H1 (cell line): ENCODE data around the gene ATF7. TPM values are rescaled to one million over a fixed set of nuclear protein-coding genes. Genes with fewer than 3 reads are reported as not detected.

ENCODE experiments used
- CTCF ChIA-PET: fragments of 300-600 bp; sonication (Branson Sonifier 250); formaldehyde crosslinking; loops from one replicate; lab custom pipeline; 2021; ENCODE audit not compliant: partially characterized antibody; lab: Charles Lee
- POLR2A ChIA-PET: fragments of 300-600 bp; sonication (Branson Sonifier 250); formaldehyde crosslinking; loops from one replicate; lab custom pipeline; 2021; ENCODE audit warnings: inconsistent platforms; ENCODE audit not compliant: partially characterized antibody; lab: Charles Lee
- DNase-seq, 2 experiments: peaks; one replicate each; pipeline versions ENCODE4 v3.0.0 to v3.0.0-alpha.2; 2010 to 2022; ENCODE audit warnings: low spot score in 2 of 2, low read depth in 1 of 2, mixed read lengths in 1 of 2
- FAIRE-seq: peaks from 2 replicates; lab custom pipeline; 2011; peaks lifted over from hg19 to GRCh38; lab: Jason Lieb, UNC
- H2AFZ ChIP-seq: 2 replicates; pipeline ENCODE4 v1.8.1; 2012; ENCODE audit warnings: low read length, inconsistent platforms
- H2AK5ac ChIP-seq: 2 replicates; pipeline ENCODE4 v1.6.1; 2013; ENCODE audit warnings: low read depth, low read length
- H2BK120ac ChIP-seq: replicated peaks from 2 replicates; pipeline ENCODE3; 2013; ENCODE audit warnings: low read depth, low read length, inconsistent platforms
- H2BK12ac ChIP-seq: 2 replicates; pipeline ENCODE4 v1.6.1; 2013; ENCODE audit warnings: low read depth, low read length
- H2BK15ac ChIP-seq: 2 replicates; pipeline ENCODE4 v1.6.1; 2013; ENCODE audit warnings: low read length
- H2BK20ac ChIP-seq: 2 replicates; pipeline ENCODE4 v1.6.1; 2013; ENCODE audit warnings: low read length
- H2BK5ac ChIP-seq: 2 replicates; pipeline ENCODE4 v1.6.1; 2013; ENCODE audit warnings: low read depth, low read length
- H3K14ac ChIP-seq: 2 replicates; pipeline ENCODE4 v1.6.1; 2013; ENCODE audit warnings: inconsistent platforms; ENCODE audit not compliant: insufficient read length
- H3K18ac ChIP-seq: 2 replicates; pipeline ENCODE4 v1.6.1; 2013; ENCODE audit warnings: low read length; ENCODE audit errors: extremely low read depth
- H3K23ac ChIP-seq: 2 replicates; pipeline ENCODE4 v1.6.1; 2013; ENCODE audit warnings: inconsistent platforms; ENCODE audit not compliant: insufficient read length
- H3K23me2 ChIP-seq: 2 replicates; pipeline ENCODE4 v1.6.1; 2013; ENCODE audit warnings: low read depth, low read length
- H3K27ac ChIP-seq: 2 replicates; pipeline ENCODE4 v1.6.1; 2011; ENCODE audit warnings: low read depth, low read length, inconsistent platforms
- H3K27me3 ChIP-seq, 4 experiments: replicated peaks in 1 of 4; 1 replicate in 1 of 4; 2 replicates in 3 of 4; pipeline versions ENCODE4 v1.6.1 to v1.8.1; 2011 to 2013; ENCODE audit warnings: low read length in 3 of 4, mild to moderate bottlenecking in 3 of 4, inconsistent platforms in 2 of 4, mixed read lengths in 2 of 4, moderate library complexity in 1 of 4; ENCODE audit not compliant: control insufficient read depth in 3 of 4, insufficient read depth in 3 of 4; ENCODE audit errors: extremely low read depth in 1 of 4
- H3K36me3 ChIP-seq, 4 experiments: 2 replicates each; pipeline versions ENCODE4 v1.6.1 to v1.8.1; 2011 to 2013; ENCODE audit warnings: mild to moderate bottlenecking in 4 of 4, low read length in 3 of 4, moderate library complexity in 2 of 4, control low read depth in 1 of 4, inconsistent platforms in 1 of 4; ENCODE audit not compliant: insufficient read depth in 4 of 4, control insufficient read depth in 2 of 4
- H3K4ac ChIP-seq: replicated peaks from 2 replicates; pipeline ENCODE3; 2013; ENCODE audit warnings: low read length, low read depth, mixed read lengths, inconsistent platforms; ENCODE audit not compliant: insufficient read length
- H3K4me1 ChIP-seq, 4 experiments: replicated peaks in 1 of 4; 1 replicate in 1 of 4; 2 replicates in 3 of 4; pipeline versions ENCODE4 v1.6.1 to v1.8.1; 2011 to 2013; ENCODE audit warnings: low read length in 3 of 4, inconsistent platforms in 2 of 4, mixed read lengths in 1 of 4; ENCODE audit not compliant: insufficient read depth in 4 of 4, control insufficient read depth in 3 of 4
- H3K4me2 ChIP-seq, 2 experiments: 2 replicates each; pipeline versions ENCODE4 v1.6.1 to v1.8.1; 2011 to 2013; ENCODE audit warnings: low read depth in 2 of 2, low read length in 2 of 2, control low read depth in 1 of 2, inconsistent platforms in 1 of 2, mild to moderate bottlenecking in 1 of 2; ENCODE audit not compliant: insufficient read depth in 1 of 2
- H3K4me3 ChIP-seq, 4 experiments: fragments of 200-600, 300-600 bp in 1 of 4; sonication (generic), shearing (Covaris generic), sonication (Bioruptor Twin) in 1 of 4; 2 replicates each; pipeline versions ENCODE4 v1.5.1 to v1.8.1; 2011 to 2016; ENCODE audit warnings: low read length in 4 of 4, low read depth in 3 of 4, control low read depth in 2 of 4, inconsistent platforms in 2 of 4, mild to moderate bottlenecking in 2 of 4, mixed read lengths in 1 of 4, moderate library complexity in 1 of 4; ENCODE audit not compliant: insufficient read depth in 2 of 4; ENCODE audit errors: extremely low read depth in 1 of 4
- H3K56ac ChIP-seq: replicated peaks from 2 replicates; pipeline ENCODE3; 2013; ENCODE audit warnings: low read depth, mild to moderate bottlenecking, mixed read lengths, low read length, inconsistent platforms; ENCODE audit not compliant: insufficient read length
- H3K79me1 ChIP-seq: 2 replicates; pipeline ENCODE4 v1.6.1; 2013; ENCODE audit warnings: low read depth, low read length, control low read depth
- H3K79me2 ChIP-seq, 2 experiments: 2 replicates each; pipeline versions ENCODE4 v1.6.1 to v1.8.1; 2012 to 2013; ENCODE audit warnings: low read length in 2 of 2, mild to moderate bottlenecking in 2 of 2, inconsistent platforms in 1 of 2; ENCODE audit not compliant: insufficient read depth in 2 of 2, control insufficient read depth in 1 of 2
- H3K9ac ChIP-seq, 4 experiments: replicated peaks in 1 of 4; 1 replicate in 1 of 4; 2 replicates in 3 of 4; pipeline versions ENCODE4 v1.6.1 to v1.8.1; 2011 to 2013; ENCODE audit warnings: low read depth in 3 of 4, low read length in 3 of 4, control low read depth in 2 of 4, mild to moderate bottlenecking in 2 of 4, moderate library complexity in 2 of 4, inconsistent platforms in 1 of 4; ENCODE audit errors: extremely low read depth in 1 of 4
- H3K9me3 ChIP-seq, 2 experiments: 2 replicates each; pipeline versions ENCODE4 v1.6.1 to v1.8.1; 2012 to 2013; ENCODE audit warnings: mild to moderate bottlenecking in 2 of 2, moderate library complexity in 2 of 2, control low read depth in 1 of 2, inconsistent platforms in 1 of 2, low read depth in 1 of 2, low read length in 1 of 2, mixed read lengths in 1 of 2; ENCODE audit not compliant: insufficient read depth in 2 of 2
- H4K20me1 ChIP-seq, 2 experiments: replicated peaks in 1 of 2; 2 replicates each; pipeline versions ENCODE3 to v1.8.1; 2011 to 2013; ENCODE audit warnings: inconsistent platforms in 2 of 2, low read length in 2 of 2, mild to moderate bottlenecking in 1 of 2; ENCODE audit not compliant: insufficient read depth in 2 of 2, control insufficient read depth in 1 of 2
- H4K5ac ChIP-seq: 2 replicates; pipeline ENCODE4 v1.6.1; 2013; ENCODE audit warnings: low read length, low read depth, mixed read lengths, inconsistent platforms; ENCODE audit not compliant: insufficient read length
- H4K8ac ChIP-seq: 2 replicates; pipeline ENCODE4 v1.8.0; 2013; ENCODE audit warnings: mild to moderate bottlenecking, moderate library complexity, low read length, inconsistent platforms; ENCODE audit not compliant: insufficient read depth; ENCODE audit errors: extremely low read depth
- H4K91ac ChIP-seq: replicated peaks from 2 replicates; pipeline ENCODE3; 2013; ENCODE audit warnings: low read length, mixed read lengths, inconsistent platforms; ENCODE audit not compliant: insufficient read length
- BACH1 ChIP-seq: IDR thresholded peaks from 2 replicates; pipeline ENCODE4 v1.6.1; 2012; ENCODE audit warnings: low read length, improper control_type of control experiment
- E2F6 ChIP-seq: IDR thresholded peaks from 2 replicates; pipeline ENCODE4 v1.6.1; 2012; ENCODE audit warnings: inconsistent platforms
- GABPA ChIP-seq: IDR thresholded peaks from 2 replicates; pipeline ENCODE4 v1.6.1; 2011; ENCODE audit warnings: mild to moderate bottlenecking, low read length, moderate library complexity, borderline replicate concordance; ENCODE audit not compliant: insufficient read depth
- KDM4A ChIP-seq: IDR thresholded peaks from one replicate; pipeline ENCODE4 v1.7.1; 2012; ENCODE audit warnings: low read depth, mild to moderate bottlenecking, moderate library complexity, low read length, inconsistent platforms; ENCODE audit not compliant: severe bottlenecking
- NRF1 ChIP-seq: IDR thresholded peaks from 2 replicates; pipeline ENCODE4 v1.6.1; 2011; ENCODE audit warnings: mild to moderate bottlenecking, low read depth, low read length, improper control_type of control experiment
- POLR2AphosphoS5 ChIP-seq: IDR thresholded peaks from 2 replicates; pipeline ENCODE4 v1.6.1; 2011; ENCODE audit warnings: low read depth, low read length
- RNF2 ChIP-seq: fragments of 200-900, 300-1000 bp; sonication (generic); IDR thresholded peaks from 2 replicates; pipeline ENCODE4 v1.7.1; 2016; ENCODE audit warnings: borderline replicate concordance, low read depth, mild to moderate bottlenecking, antibody characterized with exemption, low read length; ENCODE audit not compliant: poor library complexity, severe bottlenecking; ENCODE audit errors: missing control alignments
- SIRT6 ChIP-seq: IDR thresholded peaks from one replicate; pipeline ENCODE4 v1.7.1; 2012; ENCODE audit warnings: low read length, inconsistent platforms
- SP2 ChIP-seq: IDR thresholded peaks from 2 replicates; pipeline ENCODE4 v1.6.1; 2012; ENCODE audit warnings: mild to moderate bottlenecking, low read length, inconsistent platforms
- TEAD4 ChIP-seq: IDR thresholded peaks from 2 replicates; pipeline ENCODE4 v1.6.1; 2012; ENCODE audit warnings: low read depth, low read length, inconsistent platforms, mixed read lengths
- YY1 ChIP-seq: IDR thresholded peaks from 2 replicates; pipeline ENCODE4 v1.6.1; 2011; ENCODE audit warnings: low read depth, mild to moderate bottlenecking, low read length
- WGBS, 2 experiments: shearing (Covaris generic) in 1 of 2; methylation state at CpG; one replicate each; pipeline versions ENCODE4 v1.1.6 to v1.1.7; 2013 to 2015; ENCODE audit warnings: low lambda C conversion rate in 2 of 2, mixed read lengths in 2 of 2, inconsistent platforms in 1 of 2, low coverage in 1 of 2, missing lambda C conversion rate in 1 of 2; ENCODE audit not compliant: insufficient replicate concordance in 2 of 2, insufficient coverage in 1 of 2, insufficient read length in 1 of 2; ENCODE audit errors: extremely low coverage in 1 of 2, missing lambda C conversion rate in 1 of 2; 5-methylcytosine and 5-hydroxymethylcytosine counted together
- polyA plus RNA-seq, 7 experiments: library from polyadenylated mRNA; depleted of rRNA in 3 of 7; stranded (reverse) in 5 of 7; unstranded in 2 of 7; fragments of >200 nt in 5 of 7; fragments of 200-250 nt in 2 of 7; gene quantifications; 1 replicate in 5 of 7; 2 replicates in 1 of 7; 4 replicates in 1 of 7; pipeline versions ENCODE4 v1.2.1 to v1.2.3, GENCODE V29; 2011 to 2013; ENCODE audit warnings: missing spikeins in 2 of 7, mixed read lengths in 2 of 7
- total RNA-seq: library from RNA; stranded (reverse); fragmentation: NEBNext Ultra II Directional; extraction: Animal tissue kit (Norgen Biotek cat#: 25700); gene quantifications from 2 replicates; pipeline ENCODE4 v1.2.1, GENCODE V29; 2021
- TF ChIP-seq, protein P1 (sequence below): IDR thresholded peaks from 2 replicates; pipeline ENCODE4 v1.6.1; 2011; ENCODE audit warnings: low read depth, mild to moderate bottlenecking, low read length; ENCODE audit not compliant: insufficient read depth

The ATF7 gene
- total and polyA plus RNA-seq, 2 of the 8 experiments (the other 6 are each of a cell fraction or from before 2014, with no cell fraction given) = 10.1 to 16.6 TPM

DNA sequence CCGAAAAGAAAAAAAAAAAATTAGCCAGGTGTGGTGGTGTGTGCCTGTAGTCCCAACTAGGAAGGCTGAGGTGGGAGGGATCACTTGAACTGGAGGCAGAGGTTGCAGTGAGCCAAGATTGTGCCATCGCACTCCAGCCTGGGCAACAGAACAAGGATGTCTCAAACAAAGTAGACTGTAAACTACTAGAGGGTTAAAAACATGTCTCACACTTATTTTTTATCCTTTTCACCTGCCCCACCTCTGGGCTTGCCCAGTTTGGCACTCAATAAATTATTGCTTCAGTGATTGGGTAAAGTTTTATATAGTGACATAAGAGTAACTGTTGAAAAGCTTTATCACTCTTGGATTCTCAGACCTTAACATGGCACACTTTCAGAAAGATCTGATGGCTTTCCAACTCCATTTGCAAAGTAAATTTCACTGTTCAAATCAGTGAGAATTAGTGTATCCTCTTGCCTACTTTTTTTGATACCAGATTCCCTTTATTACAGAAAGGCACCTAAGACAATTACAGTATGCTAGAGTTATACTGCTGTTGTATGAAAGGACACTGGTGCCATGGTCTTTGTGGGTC, 62.6 kb downstream of the ATF7 start:
- no peak for FAIRE-seq

More for the DNA sequence above, 62.6 kb downstream of the ATF7 start:
- Histone ChIP-seq H4K20me1 (no peaks in the 10 kb centered on the region), H3K23me2 (no peaks in the 10 kb centered on the region), H3K36me3 (no peaks in the 10 kb centered on the region), H3K14ac (no peak overlapping the region), H3K56ac (no peak overlapping the region), H2BK20ac (no peak overlapping the region), H2BK5ac (no peak overlapping the region), H3K23ac (no peak overlapping the region), H4K8ac (no peak overlapping the region), H3K4ac (no peak overlapping the region), H3K18ac (no peak overlapping the region), H3K4me3 (no peak overlapping the region), H3K27me3 (no peaks in the 10 kb centered on the region), H3K4me1 (peaks cover 0 to 6% (median 0%) of the 10 kb centered on the region in 4 experiments; a peak in 4 of 7 replicates), H2AK5ac (no peak overlapping the region), H3K27ac (no peak overlapping the region), H2BK15ac (no peak overlapping the region), H3K9me3 (no peaks in the 10 kb centered on the region), H2BK12ac (no peak overlapping the region), H2AFZ (no peak overlapping the region), H3K79me2 (no peaks in the 10 kb centered on the region), H2BK120ac (no peak overlapping the region), H3K9ac (no peak overlapping the region), H4K5ac (no peak overlapping the region), H3K79me1 (no peaks in the 10 kb centered on the region), H4K91ac (no peak overlapping the region), H3K4me2 (no peak overlapping the region)
- TF ChIP-seq SP2 (no peak), POLR2AphosphoS5 (no peak), GABPA (no peak), TEAD4 (no peak), BACH1 (no peak), SIRT6 (no peak), RNF2 (no peak), YY1 (no peak), KDM4A (no peak), NRF1 (no peak), E2F6 (no peak)
- TF ChIP-seq, protein P1, sequence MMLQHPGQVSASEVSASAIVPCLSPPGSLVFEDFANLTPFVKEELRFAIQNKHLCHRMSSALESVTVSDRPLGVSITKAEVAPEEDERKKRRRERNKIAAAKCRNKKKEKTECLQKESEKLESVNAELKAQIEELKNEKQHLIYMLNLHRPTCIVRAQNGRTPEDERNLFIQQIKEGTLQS = no peak
- ChIA-PET POLR2A (interaction anchor here (1.1 kb wide), 1 partner anchor 106 kb away, joined by 3 read pairs; no protein-coding TSS in a partner anchor), CTCF (interaction anchor here (0.6 to 1.4 kb wide), 2 partner anchors 13 to 834 kb away, joined by 3 to 4 read pairs; no protein-coding TSS in a partner anchor)
- 92% methylated on average over 2 of the region's 2 CpGs; no CpG with 5 or more reads in 1 of the 2 experiments for WGBS, 2 experiments
- DNase-seq = no peak
